MM.1S (cell line): ENCODE measurements around the gene ARHGEF10L.

Source experiments
- DNase-seq: peaks from one replicate; pipeline ENCODE4 v3.0.0-alpha.2; 2015
- H2AFZ ChIP-seq: fragments of 300-600 bp; sonication (generic); 2 replicates; pipeline ENCODE4 v1.6.0; 2016; ENCODE audit warnings: antibody characterized with exemption, low read length
- H3F3A ChIP-seq: fragments of 300-600 bp; sonication (generic); 2 replicates; pipeline ENCODE4 v1.6.1; 2016; ENCODE audit warnings: mild to moderate bottlenecking, antibody characterized with exemption, low read length, moderate library complexity, mixed read lengths; ENCODE audit not compliant: insufficient read depth
- H3K27ac ChIP-seq: fragments of 300-600 bp; sonication (generic); 2 replicates; pipeline ENCODE4 v1.5.1; 2016; ENCODE audit warnings: mild to moderate bottlenecking, low read length
- H3K27me3 ChIP-seq: fragments of 300-600 bp; sonication (generic); replicated peaks from 2 replicates; pipeline ENCODE4 v1.6.0; 2016; ENCODE audit warnings: low read length; ENCODE audit not compliant: insufficient read depth
- H3K36me3 ChIP-seq: fragments of 300-600 bp; sonication (generic); replicated peaks from 2 replicates; pipeline ENCODE4 v1.6.1; 2016; ENCODE audit warnings: mild to moderate bottlenecking, low read length, mixed read lengths; ENCODE audit not compliant: insufficient read depth
- H3K4me1 ChIP-seq: fragments of 300-600 bp; sonication (generic); 2 replicates; pipeline ENCODE4 v1.6.1; 2016; ENCODE audit warnings: low read length, mixed read lengths
- H3K4me2 ChIP-seq: fragments of 300-600 bp; sonication (generic); 2 replicates; pipeline ENCODE4 v1.6.0; 2016; ENCODE audit warnings: low read depth, low read length
- H3K4me3 ChIP-seq: fragments of 300-600 bp; sonication (generic); 2 replicates; pipeline ENCODE4 v1.5.1; 2016; ENCODE audit warnings: low read length, mixed read lengths
- H3K79me2 ChIP-seq: fragments of 300-600 bp; sonication (generic); 2 replicates; pipeline ENCODE4 v1.6.1; 2016; ENCODE audit warnings: mixed run types, low read length, mixed read lengths
- H3K9ac ChIP-seq: fragments of 300-600 bp; sonication (generic); 2 replicates; pipeline ENCODE4 v1.6.1; 2016; ENCODE audit warnings: low read length, mixed read lengths
- H3K9me2 ChIP-seq: fragments of 300-600 bp; sonication (generic); replicated peaks from 2 replicates; pipeline ENCODE4 v1.6.1; 2016; ENCODE audit warnings: mild to moderate bottlenecking, low read length, mixed read lengths; ENCODE audit not compliant: insufficient read depth
- H3K9me3 ChIP-seq: fragments of 300-600 bp; sonication (generic); replicated peaks from 2 replicates; pipeline ENCODE4 v1.6.1; 2016; ENCODE audit warnings: mild to moderate bottlenecking, low read length, mixed read lengths; ENCODE audit not compliant: insufficient read depth
- H4K20me1 ChIP-seq: fragments of 300-600 bp; sonication (generic); 2 replicates; pipeline ENCODE4 v1.6.1; 2016; ENCODE audit warnings: mild to moderate bottlenecking, low read length, moderate library complexity, mixed read lengths; ENCODE audit not compliant: insufficient read depth
- CTCF ChIP-seq: fragments of 300-600 bp; sonication (generic); IDR thresholded peaks from 2 replicates; pipeline ENCODE4 v1.5.1; 2016; ENCODE audit warnings: antibody characterized with exemption, low read length, mixed read lengths
- EZH2 ChIP-seq: fragments of 300-600 bp; sonication (generic); optimal IDR thresholded peaks from 2 replicates; pipeline ENCODE3; 2017; ENCODE audit warnings: low read depth, mild to moderate bottlenecking, antibody characterized with exemption, low read length, mixed read lengths
- EZH2phosphoT487 ChIP-seq: fragments of 300-600 bp; sonication (generic); IDR thresholded peaks from 2 replicates; pipeline ENCODE4 v1.6.1; 2018; ENCODE audit warnings: antibody characterized with exemption, low read length

Gene ARHGEF10L

GRCh38 chr1:17746920-17747319 is 207.4 kb downstream of the ARHGEF10L start:
- no peak overlapping the region for H3K4me3 ChIP-seq
- no peaks in the 10 kb centered on the region for H3K9me2 ChIP-seq
- H3K4me1 ChIP-seq = no peaks in the 10 kb centered on the region
- H3K27ac ChIP-seq = no peak overlapping the region
- no peak overlapping the region for H3K4me2 ChIP-seq
- no peaks in the 10 kb centered on the region for H3K36me3 ChIP-seq
- no peak overlapping the region for H2AFZ ChIP-seq
- no peaks in the 10 kb centered on the region for H3K9me3 ChIP-seq
- DNase-seq = no peak
- H3K27me3 ChIP-seq = peaks cover 75% of the 10 kb centered on the region
- TF ChIP-seq CTCF (no peak), EZH2 (no peak), EZH2phosphoT487 (no peak)
- no peaks in the 10 kb centered on the region for H3F3A ChIP-seq
- H3K79me2 ChIP-seq = no peaks in the 10 kb centered on the region
- H3K9ac ChIP-seq = no peak overlapping the region
- H4K20me1 ChIP-seq = no peaks in the 10 kb centered on the region
